Measurements from ENCODE around the gene AFAP1L1.

AFAP1L1 gene

GRCh38 chr5:149325894-149326293, 54.2 kb downstream of the AFAP1L1 start:
- Histone ChIP-seq H2AFZ (ENCODE audit: low read depth) (no peak overlapping the region), H3K4me1 (ENCODE audit: low read depth, poor library complexity, severe bottlenecking) (no peaks in the 10 kb centered on the region)

GRCh38 chr5:149326611-149327010, 55.0 kb downstream of the AFAP1L1 start:
- H3K4me3 ChIP-seq (IDR thresholded peaks at IDR 0.05; ENCODE audit: insufficient read depth, low read depth, low read length), result no peak overlapping the region
- H3K27ac ChIP-seq, result no peak overlapping the region
- no peaks in the 10 kb centered on the region for H3K4me1 ChIP-seq (ENCODE audit: low read depth, poor library complexity, severe bottlenecking)
- no peaks in the 10 kb centered on the region for H4K20me1 ChIP-seq (ENCODE audit: insufficient read depth)
- H3K79me2 ChIP-seq (ENCODE audit: insufficient read depth, low read depth), result no peaks in the 10 kb centered on the region
- H2AFZ ChIP-seq (ENCODE audit: low read depth), result no peak overlapping the region
- no peak overlapping the region for H3K4me2 ChIP-seq
- H3K9ac ChIP-seq, result no peak overlapping the region
- TF ChIP-seq CTCF (conservative IDR thresholded peaks at IDR 0.05; ENCODE audit: low read depth, low read length), result no peak
- H3K27me3 ChIP-seq (ENCODE audit: insufficient read depth, low read depth), result no peaks in the 10 kb centered on the region
- H3K36me3 ChIP-seq (ENCODE audit: insufficient read depth), result no peaks in the 10 kb centered on the region

More at GRCh38 chr5:149325894-149326293, 54.2 kb downstream of the AFAP1L1 start:
- no peak overlapping the region for H3K9ac ChIP-seq
- no peaks in the 10 kb centered on the region for H4K20me1 ChIP-seq (ENCODE audit: insufficient read depth)
- H3K4me2 ChIP-seq, result no peak overlapping the region
- no peaks in the 10 kb centered on the region for H3K79me2 ChIP-seq (ENCODE audit: insufficient read depth, low read depth)
- H3K4me3 ChIP-seq (IDR thresholded peaks at IDR 0.05; ENCODE audit: insufficient read depth, low read depth, low read length), result no peak overlapping the region
- H3K27me3 ChIP-seq (ENCODE audit: insufficient read depth, low read depth), result no peaks in the 10 kb centered on the region
- TF ChIP-seq CTCF (conservative IDR thresholded peaks at IDR 0.05; ENCODE audit: low read depth, low read length), result no peak
- no peak overlapping the region for H3K27ac ChIP-seq
- no peaks in the 10 kb centered on the region for H3K36me3 ChIP-seq (ENCODE audit: insufficient read depth)

- H2AFZ ChIP-seq (ENCODE audit: low read depth), result no peak overlapping the region
- no peak overlapping the region for H3K9ac ChIP-seq
- H3K79me2 ChIP-seq (ENCODE audit: insufficient read depth, low read depth), result no peaks in the 10 kb centered on the region
- no peak overlapping the region for H3K4me3 ChIP-seq (IDR thresholded peaks at IDR 0.05; ENCODE audit: insufficient read depth, low read depth, low read length)
- no peak overlapping the region for H3K4me2 ChIP-seq
- H3K27ac ChIP-seq, result no peak overlapping the region
- H3K27me3 ChIP-seq (ENCODE audit: insufficient read depth, low read depth), result no peaks in the 10 kb centered on the region
- H3K4me1 ChIP-seq (ENCODE audit: low read depth, poor library complexity, severe bottlenecking), result no peaks in the 10 kb centered on the region
- H3K36me3 ChIP-seq (ENCODE audit: insufficient read depth), result no peaks in the 10 kb centered on the region
- no peaks in the 10 kb centered on the region for H4K20me1 ChIP-seq (ENCODE audit: insufficient read depth)
- TF ChIP-seq CTCF (conservative IDR thresholded peaks at IDR 0.05; ENCODE audit: low read depth, low read length), result no peak
Measured at GRCh38 chr5:149328177-149328576, 56.5 kb downstream of the AFAP1L1 start.

GRCh38 chr5:149333711-149334443, 62.2 kb downstream of the AFAP1L1 start:
- no peak overlapping the region for H3K9ac ChIP-seq
- no peak overlapping the region for H3K4me3 ChIP-seq (IDR thresholded peaks at IDR 0.05; ENCODE audit: insufficient read depth, low read depth, low read length)
- no peaks in the 10 kb centered on the region for H3K4me1 ChIP-seq (ENCODE audit: low read depth, poor library complexity, severe bottlenecking)
- H2AFZ ChIP-seq (ENCODE audit: low read depth), result no peak overlapping the region
- H4K20me1 ChIP-seq (ENCODE audit: insufficient read depth), result no peaks in the 10 kb centered on the region
- no peaks in the 10 kb centered on the region for H3K36me3 ChIP-seq (ENCODE audit: insufficient read depth)
- H3K27ac ChIP-seq, result no peak overlapping the region
- no peaks in the 10 kb centered on the region for H3K27me3 ChIP-seq (ENCODE audit: insufficient read depth, low read depth)
- H3K4me2 ChIP-seq, result no peak overlapping the region
- TF ChIP-seq CTCF (conservative IDR thresholded peaks at IDR 0.05; ENCODE audit: low read depth, low read length), result no peak
- no peaks in the 10 kb centered on the region for H3K79me2 ChIP-seq (ENCODE audit: insufficient read depth, low read depth)
